A549 (cell line): Measurements from ENCODE around the gene FNIP1.

Experiments used
- CEBPB ChIP-seq, 2 experiments: fragments of >200 bp in 1 of 2; sonication (Bioruptor Twin) in 1 of 2; formaldehyde crosslinking in 1 of 2; IDR thresholded peaks; 2 replicates each; pipeline ENCODE4 v1.6.1; 2012 to 2016
- EP300 ChIP-seq, 2 experiments: fragments of >200 bp; sonication (Bioruptor Twin); formaldehyde crosslinking; IDR thresholded peaks; 2 replicates in 1 of 2; 3 replicates in 1 of 2; pipeline ENCODE4 v1.6.1; 2016 to 2017
- JUN ChIP-seq, 2 experiments: fragments of >200 bp; sonication (Bioruptor Twin); formaldehyde crosslinking; IDR thresholded peaks; 2 replicates in 1 of 2; 3 replicates in 1 of 2; pipeline ENCODE4 v1.6.1; 2016 to 2017
- POLR2A ChIP-seq: IDR thresholded peaks from 2 replicates; pipeline ENCODE4 v1.6.1; 2012; ENCODE audit warnings: mild to moderate bottlenecking, low read length
- RAD21 ChIP-seq, 2 experiments: fragments of >200 bp in 1 of 2; sonication (Bioruptor Twin) in 1 of 2; formaldehyde crosslinking in 1 of 2; IDR thresholded peaks in 1 of 2; conservative IDR thresholded peaks in 1 of 2; 2 replicates in 1 of 2; 3 replicates in 1 of 2; pipeline ENCODE4 v1.6.1; 2012 to 2018; ENCODE audit warnings: inconsistent platforms in 1 of 2
- RCOR1 ChIP-seq: fragments of 150-350 bp; IDR thresholded peaks from 2 replicates; pipeline ENCODE4 v1.6.1; 2014; ENCODE audit warnings: antibody characterized with exemption, low read length, low read depth
- RFX5 ChIP-seq: fragments of 450-650 bp; IDR thresholded peaks from 2 replicates; pipeline ENCODE4 v1.7.1; 2014; ENCODE audit warnings: antibody characterized with exemption, mild to moderate bottlenecking, moderate library complexity
- TP53 ChIP-seq: fragments of 250-450 bp; sonication (Bioruptor Pico); IDR thresholded peaks from 2 replicates; pipeline ENCODE4 v1.5.0; 2021; ENCODE audit warnings: mild to moderate bottlenecking, moderate library complexity
- TF ChIP-seq, protein P1 (sequence below): fragments of >200 bp; sonication (Bioruptor Twin); formaldehyde crosslinking; IDR thresholded peaks from 3 replicates; pipeline ENCODE4 v1.5.1; 2016
- TF ChIP-seq, protein P2 (sequence below): fragments of 200-600 bp; sonication (generic); IDR thresholded peaks from 2 replicates; pipeline ENCODE4 v1.6.1; 2016; ENCODE audit warnings: antibody characterized with exemption, mild to moderate bottlenecking, moderate library complexity

DNA sequence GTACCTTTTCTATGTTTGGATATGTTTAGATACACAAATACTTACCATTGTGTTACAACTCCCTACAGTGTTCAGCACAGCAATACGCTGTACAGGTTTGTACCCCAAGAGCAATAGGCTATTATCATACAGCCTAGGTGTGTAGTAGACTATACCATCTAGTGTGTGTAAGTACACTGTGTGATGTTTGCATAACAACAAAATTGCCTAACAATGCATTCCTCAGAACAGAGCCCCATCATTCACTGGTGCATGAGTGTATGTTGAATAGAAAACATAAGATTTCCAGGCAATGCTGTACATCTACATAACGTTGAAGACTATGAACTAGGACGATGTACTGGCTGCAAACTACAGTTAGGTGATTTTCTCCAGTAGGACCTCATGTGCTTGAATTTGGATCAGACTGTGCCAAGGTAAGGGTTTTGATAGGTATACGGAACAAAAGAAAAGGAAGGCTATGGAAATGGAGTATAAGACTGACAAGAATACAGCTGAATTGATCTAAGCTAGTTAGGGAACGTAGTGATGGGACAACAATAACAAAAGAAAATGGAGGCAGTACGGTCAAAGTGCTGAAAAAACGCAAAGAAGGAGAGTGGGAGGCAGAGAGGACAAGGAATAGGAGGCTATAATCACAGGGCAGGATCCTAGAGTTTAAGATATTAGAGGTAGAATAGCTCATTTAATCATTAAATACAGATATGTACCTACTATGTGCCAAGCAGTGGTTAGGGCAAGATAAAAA is 46.9 kb downstream of the FNIP1 start:
- TF ChIP-seq CEBPB (IDR thresholded peaks at IDR 0.05) (no peak), RAD21 (conservative IDR thresholded peaks at IDR 0.05 in 1 of 2, IDR thresholded peaks at IDR 0.05 in 1 of 2) (no peak), POLR2A (no peak), JUN (IDR thresholded peaks at IDR 0.05) (no peak), EP300 (IDR thresholded peaks at IDR 0.05) (no peak), RCOR1 (no peak), TP53 (CRISPR knock-in tag) (no peak), RFX5 (no peak)
- TF ChIP-seq, protein P1, sequence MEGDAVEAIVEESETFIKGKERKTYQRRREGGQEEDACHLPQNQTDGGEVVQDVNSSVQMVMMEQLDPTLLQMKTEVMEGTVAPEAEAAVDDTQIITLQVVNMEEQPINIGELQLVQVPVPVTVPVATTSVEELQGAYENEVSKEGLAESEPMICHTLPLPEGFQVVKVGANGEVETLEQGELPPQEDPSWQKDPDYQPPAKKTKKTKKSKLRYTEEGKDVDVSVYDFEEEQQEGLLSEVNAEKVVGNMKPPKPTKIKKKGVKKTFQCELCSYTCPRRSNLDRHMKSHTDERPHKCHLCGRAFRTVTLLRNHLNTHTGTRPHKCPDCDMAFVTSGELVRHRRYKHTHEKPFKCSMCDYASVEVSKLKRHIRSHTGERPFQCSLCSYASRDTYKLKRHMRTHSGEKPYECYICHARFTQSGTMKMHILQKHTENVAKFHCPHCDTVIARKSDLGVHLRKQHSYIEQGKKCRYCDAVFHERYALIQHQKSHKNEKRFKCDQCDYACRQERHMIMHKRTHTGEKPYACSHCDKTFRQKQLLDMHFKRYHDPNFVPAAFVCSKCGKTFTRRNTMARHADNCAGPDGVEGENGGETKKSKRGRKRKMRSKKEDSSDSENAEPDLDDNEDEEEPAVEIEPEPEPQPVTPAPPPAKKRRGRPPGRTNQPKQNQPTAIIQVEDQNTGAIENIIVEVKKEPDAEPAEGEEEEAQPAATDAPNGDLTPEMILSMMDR = no peak
- TF ChIP-seq, protein P2, sequence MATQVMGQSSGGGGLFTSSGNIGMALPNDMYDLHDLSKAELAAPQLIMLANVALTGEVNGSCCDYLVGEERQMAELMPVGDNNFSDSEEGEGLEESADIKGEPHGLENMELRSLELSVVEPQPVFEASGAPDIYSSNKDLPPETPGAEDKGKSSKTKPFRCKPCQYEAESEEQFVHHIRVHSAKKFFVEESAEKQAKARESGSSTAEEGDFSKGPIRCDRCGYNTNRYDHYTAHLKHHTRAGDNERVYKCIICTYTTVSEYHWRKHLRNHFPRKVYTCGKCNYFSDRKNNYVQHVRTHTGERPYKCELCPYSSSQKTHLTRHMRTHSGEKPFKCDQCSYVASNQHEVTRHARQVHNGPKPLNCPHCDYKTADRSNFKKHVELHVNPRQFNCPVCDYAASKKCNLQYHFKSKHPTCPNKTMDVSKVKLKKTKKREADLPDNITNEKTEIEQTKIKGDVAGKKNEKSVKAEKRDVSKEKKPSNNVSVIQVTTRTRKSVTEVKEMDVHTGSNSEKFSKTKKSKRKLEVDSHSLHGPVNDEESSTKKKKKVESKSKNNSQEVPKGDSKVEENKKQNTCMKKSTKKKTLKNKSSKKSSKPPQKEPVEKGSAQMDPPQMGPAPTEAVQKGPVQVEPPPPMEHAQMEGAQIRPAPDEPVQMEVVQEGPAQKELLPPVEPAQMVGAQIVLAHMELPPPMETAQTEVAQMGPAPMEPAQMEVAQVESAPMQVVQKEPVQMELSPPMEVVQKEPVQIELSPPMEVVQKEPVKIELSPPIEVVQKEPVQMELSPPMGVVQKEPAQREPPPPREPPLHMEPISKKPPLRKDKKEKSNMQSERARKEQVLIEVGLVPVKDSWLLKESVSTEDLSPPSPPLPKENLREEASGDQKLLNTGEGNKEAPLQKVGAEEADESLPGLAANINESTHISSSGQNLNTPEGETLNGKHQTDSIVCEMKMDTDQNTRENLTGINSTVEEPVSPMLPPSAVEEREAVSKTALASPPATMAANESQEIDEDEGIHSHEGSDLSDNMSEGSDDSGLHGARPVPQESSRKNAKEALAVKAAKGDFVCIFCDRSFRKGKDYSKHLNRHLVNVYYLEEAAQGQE = no peak
